Ishikawa (cell line): ENCODE results near the gene ACY1.

ENCODE experiments used
- MAX ChIP-seq: IDR thresholded peaks from 2 replicates; pipeline ENCODE4 v1.6.1; 2012
- RAD21 ChIP-seq: IDR thresholded peaks from 2 replicates; pipeline ENCODE4 v1.6.1; 2012; ENCODE audit warnings: low read depth
- ZBTB7A ChIP-seq: IDR thresholded peaks from 2 replicates; pipeline ENCODE4 v1.6.1; 2012; ENCODE audit warnings: low read depth
- TF ChIP-seq, protein P1 (sequence below): IDR thresholded peaks from 2 replicates; pipeline ENCODE4 v1.6.1; 2012; ENCODE audit warnings: low read depth, mild to moderate bottlenecking

DNA sequence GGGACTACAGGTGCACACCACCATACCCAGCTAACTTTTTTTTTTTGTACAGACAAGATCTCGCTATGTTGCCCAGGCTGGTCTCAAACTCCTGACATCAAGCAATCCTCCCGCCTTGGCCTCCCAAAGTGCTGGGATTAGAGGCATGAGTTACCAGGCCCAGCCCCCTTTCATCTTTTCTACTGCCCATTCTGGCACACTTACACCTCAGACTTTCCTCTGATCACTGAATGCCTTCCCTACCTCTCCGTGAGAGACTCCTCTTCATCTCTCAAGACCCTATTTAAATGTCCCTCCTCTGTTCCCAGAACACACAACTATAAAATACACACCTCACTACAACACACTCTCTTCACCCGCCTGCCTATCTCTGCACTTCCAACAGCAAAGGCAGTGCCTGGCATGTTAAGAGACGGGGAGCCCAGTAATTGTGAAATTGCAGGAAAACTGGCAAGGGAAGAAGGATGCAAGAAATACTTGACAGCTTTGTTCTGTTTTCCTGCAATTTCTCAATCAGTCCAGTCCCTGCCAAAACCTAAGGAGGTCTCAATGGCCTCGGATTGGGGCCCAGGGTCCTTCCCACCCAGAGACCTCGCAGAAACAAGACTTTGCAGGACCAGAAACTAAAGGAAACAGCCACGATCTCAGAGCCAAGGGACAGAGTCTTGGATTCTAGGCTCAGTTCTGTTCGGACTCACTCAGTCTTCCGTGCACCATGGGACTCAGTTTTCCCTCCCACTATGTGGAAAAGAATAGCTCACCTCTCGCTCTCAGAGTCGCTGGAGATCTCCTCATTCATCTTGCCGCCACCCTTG lies 42.5 kb upstream of the ACY1 start:
- TF ChIP-seq MAX (no peak), ZBTB7A (no peak), RAD21 (no peak)
- TF ChIP-seq, protein P1, sequence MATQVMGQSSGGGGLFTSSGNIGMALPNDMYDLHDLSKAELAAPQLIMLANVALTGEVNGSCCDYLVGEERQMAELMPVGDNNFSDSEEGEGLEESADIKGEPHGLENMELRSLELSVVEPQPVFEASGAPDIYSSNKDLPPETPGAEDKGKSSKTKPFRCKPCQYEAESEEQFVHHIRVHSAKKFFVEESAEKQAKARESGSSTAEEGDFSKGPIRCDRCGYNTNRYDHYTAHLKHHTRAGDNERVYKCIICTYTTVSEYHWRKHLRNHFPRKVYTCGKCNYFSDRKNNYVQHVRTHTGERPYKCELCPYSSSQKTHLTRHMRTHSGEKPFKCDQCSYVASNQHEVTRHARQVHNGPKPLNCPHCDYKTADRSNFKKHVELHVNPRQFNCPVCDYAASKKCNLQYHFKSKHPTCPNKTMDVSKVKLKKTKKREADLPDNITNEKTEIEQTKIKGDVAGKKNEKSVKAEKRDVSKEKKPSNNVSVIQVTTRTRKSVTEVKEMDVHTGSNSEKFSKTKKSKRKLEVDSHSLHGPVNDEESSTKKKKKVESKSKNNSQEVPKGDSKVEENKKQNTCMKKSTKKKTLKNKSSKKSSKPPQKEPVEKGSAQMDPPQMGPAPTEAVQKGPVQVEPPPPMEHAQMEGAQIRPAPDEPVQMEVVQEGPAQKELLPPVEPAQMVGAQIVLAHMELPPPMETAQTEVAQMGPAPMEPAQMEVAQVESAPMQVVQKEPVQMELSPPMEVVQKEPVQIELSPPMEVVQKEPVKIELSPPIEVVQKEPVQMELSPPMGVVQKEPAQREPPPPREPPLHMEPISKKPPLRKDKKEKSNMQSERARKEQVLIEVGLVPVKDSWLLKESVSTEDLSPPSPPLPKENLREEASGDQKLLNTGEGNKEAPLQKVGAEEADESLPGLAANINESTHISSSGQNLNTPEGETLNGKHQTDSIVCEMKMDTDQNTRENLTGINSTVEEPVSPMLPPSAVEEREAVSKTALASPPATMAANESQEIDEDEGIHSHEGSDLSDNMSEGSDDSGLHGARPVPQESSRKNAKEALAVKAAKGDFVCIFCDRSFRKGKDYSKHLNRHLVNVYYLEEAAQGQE: no peak
